HG03196 (cell line): ENCODE measurements around the gene ZBTB17.
"Not testable (repeated sequence)": the region's sequence is repeated elsewhere in the genome, so short reads cannot be mapped to it uniquely, and the experiment has no call there.

ENCODE experiments used
- ATAC-seq: cut with Tn5 transposase; IDR thresholded peaks from one replicate; pipeline ENCODE4 v1.9.1; 2021; ENCODE audit not compliant: unreplicated experiment

ZBTB17 gene

DNA sequence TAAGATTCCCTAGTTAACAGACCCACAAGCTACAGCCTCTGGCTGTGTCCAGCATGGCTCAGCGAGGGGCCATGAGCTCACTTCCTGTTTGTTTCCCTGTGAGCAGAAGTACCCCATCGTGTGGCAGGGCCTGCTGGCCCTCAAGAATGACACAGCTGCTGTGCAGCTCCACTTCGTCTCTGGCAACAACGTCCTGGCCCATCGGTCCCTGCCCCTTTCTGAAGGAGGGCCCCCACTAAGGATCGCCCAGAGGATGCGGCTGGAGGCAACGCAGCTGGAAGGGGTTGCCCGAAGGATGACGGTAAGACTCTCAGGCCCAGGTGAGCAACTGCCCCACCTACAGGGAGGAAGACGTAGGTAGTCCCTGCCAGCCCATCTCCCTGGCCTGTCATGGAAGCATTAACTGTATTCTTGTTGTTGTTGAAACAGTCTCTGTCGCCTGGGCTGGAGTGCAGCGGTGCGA, 38.2 kb downstream of the ZBTB17 start:
- no peak for ATAC-seq

DNA sequence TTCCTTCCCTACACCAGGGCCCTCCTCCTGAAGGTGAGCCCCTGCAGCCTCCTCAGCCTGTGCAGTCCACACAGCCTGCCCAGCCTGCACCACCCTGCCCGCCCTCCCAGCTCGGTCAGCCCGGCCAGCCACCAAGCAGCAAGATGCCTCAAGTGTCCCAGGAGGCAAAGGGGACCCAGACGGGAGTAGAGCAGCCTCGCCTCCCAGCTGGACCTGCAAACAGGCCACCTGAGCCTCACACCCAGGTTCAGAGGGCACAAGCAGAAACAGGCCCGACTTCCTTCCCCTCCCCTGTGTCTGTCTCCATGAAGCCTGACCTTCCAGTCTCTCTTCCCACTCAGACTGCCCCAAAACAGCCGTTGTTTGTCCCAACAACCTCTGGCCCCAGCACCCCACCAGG, 38.8 kb downstream of the ZBTB17 start:
- ATAC-seq: no peak

GRCh38 chr1:15936025-15936424, 39.9 kb downstream of the ZBTB17 start:
- ATAC-seq: no peak

DNA sequence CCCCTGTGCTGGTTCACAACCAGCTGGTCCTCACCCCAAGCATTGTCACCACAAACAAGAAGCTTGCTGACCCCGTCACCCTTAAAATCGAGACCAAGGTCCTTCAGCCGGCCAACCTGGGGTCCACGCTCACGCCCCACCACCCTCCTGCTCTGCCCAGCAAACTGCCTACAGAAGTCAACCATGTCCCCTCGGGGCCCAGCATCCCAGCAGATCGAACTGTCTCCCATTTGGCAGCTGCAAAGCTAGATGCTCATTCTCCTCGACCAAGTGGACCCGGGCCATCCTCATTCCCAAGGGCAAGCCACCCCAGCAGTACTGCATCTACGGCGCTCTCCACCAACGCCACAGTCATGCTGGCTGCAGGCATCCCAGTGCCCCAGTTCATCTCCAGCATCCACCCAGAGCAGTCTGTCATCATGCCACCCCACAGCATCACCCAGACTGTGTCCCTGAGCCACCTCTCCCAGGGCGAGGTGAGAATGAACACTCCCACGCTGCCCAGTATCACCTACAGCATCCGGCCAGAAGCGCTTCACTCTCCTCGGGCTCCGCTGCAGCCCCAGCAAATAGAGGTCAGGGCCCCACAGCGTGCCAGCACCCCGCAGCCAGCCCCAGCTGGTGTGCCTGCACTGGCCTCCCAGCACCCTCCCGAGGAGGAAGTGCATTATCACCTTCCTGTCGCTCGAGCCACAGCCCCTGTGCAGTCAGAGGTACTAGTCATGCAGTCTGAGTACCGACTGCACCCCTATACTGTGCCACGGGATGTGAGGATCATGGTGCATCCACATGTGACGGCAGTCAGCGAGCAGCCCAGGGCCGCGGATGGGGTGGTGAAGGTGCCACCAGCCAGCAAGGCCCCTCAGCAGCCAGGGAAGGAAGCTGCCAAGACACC, 40.6 kb downstream of the ZBTB17 start:
- no peak for ATAC-seq

DNA sequence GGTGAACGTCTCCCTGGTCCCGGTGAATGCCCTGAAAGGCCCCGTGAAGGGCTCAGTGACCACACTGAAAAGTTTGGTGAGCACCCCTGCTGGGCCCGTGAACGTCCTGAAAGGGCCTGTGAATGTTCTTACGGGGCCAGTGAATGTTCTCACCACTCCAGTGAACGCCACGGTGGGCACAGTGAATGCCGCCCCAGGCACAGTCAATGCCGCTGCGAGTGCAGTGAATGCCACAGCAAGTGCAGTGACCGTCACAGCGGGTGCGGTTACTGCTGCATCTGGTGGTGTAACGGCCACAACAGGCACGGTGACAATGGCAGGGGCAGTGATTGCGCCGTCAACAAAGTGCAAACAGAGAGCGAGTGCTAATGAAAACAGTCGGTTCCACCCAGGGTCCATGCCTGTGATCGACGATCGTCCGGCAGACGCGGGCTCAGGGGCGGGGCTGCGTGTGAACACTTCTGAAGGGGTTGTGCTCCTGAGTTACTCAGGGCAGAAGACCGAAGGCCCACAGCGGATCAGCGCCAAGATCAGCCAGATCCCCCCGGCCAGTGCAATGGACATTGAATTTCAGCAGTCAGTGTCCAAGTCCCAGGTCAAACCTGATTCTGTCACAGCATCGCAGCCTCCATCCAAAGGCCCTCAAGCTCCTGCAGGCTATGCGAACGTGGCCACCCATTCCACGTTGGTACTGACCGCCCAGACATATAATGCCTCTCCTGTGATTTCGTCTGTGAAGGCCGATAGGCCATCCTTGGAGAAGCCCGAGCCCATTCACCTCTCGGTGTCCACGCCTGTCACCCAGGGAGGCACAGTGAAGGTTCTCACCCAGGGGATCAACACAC, 41.5 kb downstream of the ZBTB17 start:
- ATAC-seq: no peak

- ATAC-seq: no peak
Measured at GRCh38 chr1:15933684-15934083, 42.2 kb downstream of the ZBTB17 start.

- no peak for ATAC-seq
Measured at GRCh38 chr1:15932612-15933011, 43.3 kb downstream of the ZBTB17 start.

DNA sequence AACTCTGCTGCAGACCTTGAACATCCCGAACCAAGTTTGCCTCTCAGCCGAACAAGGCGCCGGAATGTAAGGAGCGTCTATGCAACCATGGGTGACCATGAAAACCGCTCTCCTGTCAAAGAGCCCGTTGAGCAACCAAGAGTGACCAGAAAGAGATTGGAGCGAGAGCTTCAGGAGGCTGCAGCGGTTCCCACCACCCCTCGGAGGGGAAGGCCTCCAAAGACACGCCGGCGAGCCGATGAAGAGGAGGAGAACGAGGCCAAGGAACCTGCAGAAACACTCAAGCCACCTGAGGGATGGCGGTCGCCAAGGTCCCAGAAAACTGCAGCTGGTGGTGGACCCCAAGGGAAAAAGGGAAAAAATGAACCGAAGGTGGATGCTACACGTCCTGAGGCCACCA, 44.0 kb downstream of the ZBTB17 start:
- ATAC-seq: no peak

- no peak for ATAC-seq
Measured at GRCh38 chr1:15931401-15931800, 44.5 kb downstream of the ZBTB17 start.

DNA sequence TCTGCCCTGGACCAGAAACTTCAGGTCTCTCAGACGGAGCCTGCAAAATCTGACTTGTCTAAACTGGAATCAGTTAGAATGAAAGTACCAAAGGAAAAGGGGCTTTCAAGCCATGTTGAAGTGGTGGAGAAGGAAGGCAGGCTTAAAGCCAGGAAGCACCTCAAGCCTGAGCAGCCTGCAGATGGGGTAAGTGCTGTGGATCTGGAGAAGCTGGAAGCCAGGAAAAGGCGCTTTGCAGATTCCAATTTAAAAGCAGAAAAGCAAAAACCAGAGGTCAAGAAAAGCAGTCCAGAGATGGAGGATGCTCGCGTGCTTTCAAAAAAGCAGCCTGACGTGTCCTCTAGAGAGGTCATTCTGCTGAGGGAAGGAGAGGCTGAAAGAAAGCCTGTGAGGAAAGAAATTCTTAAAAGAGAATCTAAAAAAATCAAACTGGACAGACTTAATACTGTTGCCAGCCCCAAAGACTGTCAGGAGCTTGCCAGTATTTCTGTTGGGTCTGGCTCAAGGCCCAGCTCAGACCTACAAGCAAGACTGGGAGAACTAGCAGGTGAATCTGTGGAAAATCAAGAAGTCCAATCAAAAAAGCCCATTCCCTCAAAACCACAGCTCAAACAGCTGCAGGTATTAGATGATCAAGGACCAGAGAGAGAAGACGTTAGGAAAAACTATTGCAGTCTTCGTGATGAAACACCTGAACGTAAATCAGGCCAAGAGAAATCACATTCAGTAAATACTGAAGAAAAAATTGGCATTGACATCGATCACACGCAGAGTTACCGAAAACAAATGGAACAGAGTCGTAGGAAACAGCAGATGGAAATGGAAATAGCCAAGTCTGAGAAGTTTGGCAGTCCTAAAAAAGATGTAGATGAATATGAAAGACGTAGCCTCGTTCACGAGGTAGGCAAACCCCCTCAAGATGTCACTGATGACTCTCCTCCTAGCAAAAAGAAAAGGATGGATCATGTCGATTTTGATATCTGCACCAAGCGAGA, 46.6 kb downstream of the ZBTB17 start:
- no peak for ATAC-seq

DNA sequence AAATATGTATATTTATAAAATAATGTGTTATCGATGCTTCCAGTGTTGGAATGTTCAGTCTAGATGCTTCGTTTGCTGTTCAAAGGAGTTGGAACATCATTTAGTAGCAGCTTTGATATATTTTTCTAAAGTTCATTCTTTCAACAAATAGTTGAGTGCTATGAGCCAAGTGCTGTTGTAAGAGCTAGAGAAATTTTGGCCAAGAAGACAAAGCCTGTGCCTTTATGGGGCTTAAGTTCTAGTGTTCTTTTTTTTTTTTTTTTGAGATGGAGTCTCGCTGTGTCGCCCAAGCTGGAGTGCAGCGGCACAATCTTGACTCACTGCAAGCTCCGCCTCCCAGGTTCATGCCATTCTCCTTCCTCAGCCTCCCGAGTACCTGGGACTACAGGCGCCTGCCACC, 49.5 kb downstream of the ZBTB17 start:
- not testable (repeated sequence) for ATAC-seq

DNA sequence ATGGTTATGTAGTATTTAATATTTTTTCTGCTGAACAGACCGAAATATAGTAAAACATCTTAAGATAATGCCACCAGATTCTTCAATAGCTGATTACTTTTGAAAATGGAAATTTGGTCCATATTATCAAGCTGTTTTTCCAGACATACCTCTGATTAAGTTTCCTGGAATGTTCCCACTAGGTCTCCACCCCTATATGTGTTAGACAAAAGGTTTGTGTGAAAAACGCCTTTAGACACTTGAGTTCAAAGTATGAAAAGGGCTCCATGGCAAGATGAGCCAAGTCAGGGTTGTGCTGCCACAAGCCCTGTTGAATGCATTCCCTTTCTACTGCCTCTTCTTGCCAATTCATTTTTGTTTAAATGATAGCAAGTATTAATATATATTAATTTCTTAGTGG, 52.7 kb downstream of the ZBTB17 start:
- ATAC-seq: no peak

DNA sequence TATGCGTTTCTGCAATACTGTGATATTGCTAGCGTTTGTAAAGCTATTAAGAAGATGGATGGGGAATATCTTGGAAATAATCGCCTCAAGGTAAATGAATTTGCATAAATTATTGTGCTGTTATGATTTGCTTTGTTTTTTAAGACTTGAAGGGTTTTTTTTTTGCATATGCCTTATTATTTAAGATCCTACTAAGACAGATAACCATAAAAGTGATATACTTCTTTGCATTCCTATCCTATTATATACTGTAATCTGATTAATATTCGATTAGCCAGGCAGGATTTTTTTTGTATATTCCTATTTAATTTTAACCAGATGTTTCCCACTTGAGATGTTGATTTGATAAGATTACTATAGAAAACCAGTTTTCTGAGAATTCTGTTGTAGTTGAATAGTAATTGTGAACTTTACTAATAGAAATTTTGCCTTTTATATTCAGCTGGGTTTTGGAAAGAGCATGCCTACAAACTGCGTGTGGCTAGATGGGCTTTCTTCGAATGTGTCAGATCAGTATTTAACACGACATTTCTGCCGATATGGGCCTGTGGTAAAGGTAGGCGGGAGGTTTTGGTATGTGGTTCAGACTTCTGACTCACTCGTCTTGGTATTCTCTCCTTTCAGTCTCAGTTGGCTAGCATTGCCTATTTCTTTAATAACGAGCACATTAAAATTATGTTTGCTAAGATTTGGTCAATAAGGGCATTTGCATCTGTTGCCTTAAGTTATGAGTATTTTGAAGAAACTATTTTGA, 56.8 kb downstream of the ZBTB17 start:
- ATAC-seq: peak; percentile 65

DNA sequence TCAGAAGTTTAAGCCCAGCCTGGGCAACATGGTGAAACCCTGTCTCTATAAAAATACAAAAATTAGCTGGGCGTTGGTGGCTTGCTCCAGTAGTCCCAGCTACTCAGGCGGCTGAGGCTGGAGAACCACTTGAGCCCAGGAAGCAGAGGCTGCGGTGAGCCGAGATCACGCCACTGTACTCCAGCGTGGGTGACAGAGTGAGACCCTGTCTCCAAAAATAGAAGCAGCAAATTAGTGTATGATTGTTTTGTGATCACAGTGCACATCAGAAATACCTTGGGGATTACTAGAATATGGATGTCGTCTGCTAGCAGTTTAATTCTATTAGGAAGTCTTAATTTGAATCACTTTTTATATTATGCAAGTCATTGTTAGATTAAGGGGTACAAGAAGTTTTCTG, 59.0 kb downstream of the ZBTB17 start:
- no peak for ATAC-seq

DNA sequence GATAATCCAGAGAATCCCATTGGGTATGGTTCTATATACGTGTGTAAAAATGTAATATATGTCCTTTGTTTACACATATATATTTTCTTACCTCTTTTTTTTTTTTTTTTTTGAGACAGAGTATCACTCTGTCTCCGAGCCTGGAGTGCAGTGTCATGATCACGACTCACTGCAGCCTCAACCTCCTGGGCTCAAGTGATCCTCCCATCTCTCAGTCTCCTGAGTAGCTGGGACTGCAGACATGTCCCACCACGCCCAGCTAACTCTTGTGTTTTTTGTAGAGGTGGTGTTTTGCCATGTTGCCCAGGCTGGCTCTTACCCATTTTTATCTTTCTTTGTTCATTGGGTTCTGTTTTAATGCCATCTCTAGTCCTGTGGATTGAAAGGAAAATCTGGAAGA, 59.5 kb downstream of the ZBTB17 start:
- no peak for ATAC-seq

- no peak for ATAC-seq
Measured at GRCh38 chr1:15915991-15916390, 59.9 kb downstream of the ZBTB17 start.

DNA sequence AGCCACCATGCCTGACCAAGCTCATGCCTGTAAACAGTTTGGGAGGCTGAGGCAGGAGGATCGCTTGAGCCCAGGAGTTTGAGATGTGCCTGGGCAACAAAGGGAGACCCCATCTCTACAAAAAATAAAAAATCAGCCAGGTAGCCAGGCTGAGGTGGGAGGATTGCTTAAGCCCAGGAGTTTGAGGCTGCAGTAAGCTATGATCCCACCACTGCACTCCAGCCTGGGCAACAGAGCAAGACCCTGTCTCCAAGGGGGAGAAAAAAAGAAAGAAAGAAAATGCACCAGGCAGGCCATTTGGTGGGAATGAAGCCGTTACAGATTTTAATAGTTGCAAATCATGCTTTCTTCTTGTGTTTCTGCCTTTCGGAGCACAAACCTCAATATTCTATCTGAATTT, 62.3 kb downstream of the ZBTB17 start:
- not testable (repeated sequence) for ATAC-seq

GRCh38 chr1:15911927-15912326, 64.0 kb downstream of the ZBTB17 start:
- ATAC-seq: no peak

DNA sequence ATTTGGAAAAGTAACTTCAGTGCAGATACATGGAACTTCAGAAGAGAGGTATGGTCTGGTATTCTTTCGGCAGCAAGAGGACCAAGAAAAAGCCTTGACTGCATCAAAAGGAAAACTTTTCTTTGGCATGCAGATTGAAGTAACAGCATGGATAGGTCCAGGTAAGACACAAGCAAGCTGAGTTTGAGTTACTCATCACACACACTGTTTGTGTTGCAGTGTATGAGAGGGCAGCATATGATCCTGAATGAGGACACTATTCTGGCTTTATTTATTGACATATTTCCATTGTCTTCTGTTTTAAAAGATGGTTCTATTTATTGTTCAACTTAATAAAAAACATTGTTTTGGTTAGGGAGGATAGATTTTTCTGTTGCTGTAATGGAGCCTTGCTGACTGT, 64.8 kb downstream of the ZBTB17 start:
- ATAC-seq: no peak

- ATAC-seq: no peak
Measured at GRCh38 chr1:15908597-15908996, 67.3 kb downstream of the ZBTB17 start.
